Measurements from ENCODE around the gene GJD3.

DNA sequence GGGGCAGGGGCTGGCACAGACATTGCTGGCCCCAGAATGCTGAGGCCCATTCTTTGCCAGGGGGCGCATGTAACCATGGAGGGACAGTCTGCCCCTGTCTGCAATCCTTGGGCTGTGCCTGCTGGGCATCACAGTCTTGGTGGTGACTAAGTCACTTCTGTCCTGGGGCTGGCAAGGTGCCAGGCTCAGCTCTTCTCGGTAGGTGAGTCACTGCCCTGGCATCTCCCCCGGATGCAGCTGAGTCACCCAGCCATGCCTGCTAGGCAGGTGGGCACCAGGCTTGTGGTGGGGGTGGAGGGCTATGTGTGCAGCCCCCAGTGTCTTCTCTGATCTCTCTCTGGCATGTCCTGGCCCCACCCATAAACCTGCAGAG lies 50.0 kb downstream of the GJD3 start:
- TF ChIP-seq CTCF (IDR thresholded peaks at IDR 0.05; ENCODE audit: low read length) (no peak), EZH2phosphoT487 (IDR thresholded peaks at IDR 0.05; ENCODE audit: low read length) (no peak), EZH2 (optimal IDR thresholded peaks at IDR 0.05; ENCODE audit: low read depth, low read length) (no peak)

Data from MM.1S (cell line).